ENCODE results near the gene ERLEC1. TPM values are rescaled to one million over a fixed set of nuclear protein-coding genes. Genes with fewer than 3 reads are reported as not detected.

The ERLEC1 gene
- total RNA-seq, 2 donors from 2014 or later = 70.3 to 73.2 TPM

DNA sequence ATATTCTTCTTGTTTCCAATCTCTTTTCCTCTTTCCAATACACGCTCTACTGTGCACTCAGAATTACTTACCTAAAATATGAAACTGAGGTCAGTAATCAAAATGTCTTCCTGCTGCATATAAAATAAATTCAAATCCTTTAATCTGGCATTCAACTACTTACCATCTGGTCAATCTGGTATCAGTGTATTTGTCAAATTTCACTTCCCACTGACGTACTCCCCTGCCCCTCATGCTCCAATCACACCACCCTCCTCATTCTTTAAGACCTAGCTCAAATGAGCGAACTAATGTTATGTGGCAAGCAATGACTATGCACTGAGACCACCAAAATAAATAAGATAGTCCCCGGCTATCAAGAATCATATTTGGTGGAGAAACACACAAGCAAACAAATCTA is 6.8 kb upstream of the ERLEC1 start:
- TF ChIP-seq, protein P1, sequence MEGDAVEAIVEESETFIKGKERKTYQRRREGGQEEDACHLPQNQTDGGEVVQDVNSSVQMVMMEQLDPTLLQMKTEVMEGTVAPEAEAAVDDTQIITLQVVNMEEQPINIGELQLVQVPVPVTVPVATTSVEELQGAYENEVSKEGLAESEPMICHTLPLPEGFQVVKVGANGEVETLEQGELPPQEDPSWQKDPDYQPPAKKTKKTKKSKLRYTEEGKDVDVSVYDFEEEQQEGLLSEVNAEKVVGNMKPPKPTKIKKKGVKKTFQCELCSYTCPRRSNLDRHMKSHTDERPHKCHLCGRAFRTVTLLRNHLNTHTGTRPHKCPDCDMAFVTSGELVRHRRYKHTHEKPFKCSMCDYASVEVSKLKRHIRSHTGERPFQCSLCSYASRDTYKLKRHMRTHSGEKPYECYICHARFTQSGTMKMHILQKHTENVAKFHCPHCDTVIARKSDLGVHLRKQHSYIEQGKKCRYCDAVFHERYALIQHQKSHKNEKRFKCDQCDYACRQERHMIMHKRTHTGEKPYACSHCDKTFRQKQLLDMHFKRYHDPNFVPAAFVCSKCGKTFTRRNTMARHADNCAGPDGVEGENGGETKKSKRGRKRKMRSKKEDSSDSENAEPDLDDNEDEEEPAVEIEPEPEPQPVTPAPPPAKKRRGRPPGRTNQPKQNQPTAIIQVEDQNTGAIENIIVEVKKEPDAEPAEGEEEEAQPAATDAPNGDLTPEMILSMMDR (IDR thresholded peaks at IDR 0.05) = no peak
- no peak for TF ChIP-seq POLR2AphosphoS5 (IDR thresholded peaks at IDR 0.05)
- TF ChIP-seq POLR2A (IDR thresholded peaks at IDR 0.05) = no peak
- Histone ChIP-seq H3K36me3 (no peaks in the 10 kb centered on the region), H3K4me3 (no peak overlapping the region), H3K9me3 (no peaks in the 10 kb centered on the region), H3K27me3 (replicated peaks; ENCODE audit: insufficient read depth) (no peaks in the 10 kb centered on the region), H3K27ac (no peak overlapping the region), H3K4me1 (replicated peaks) (peaks cover 5% of the 10 kb centered on the region)
- intact Hi-C loops (cut with DNase I) = no loop called here
- DNase-seq (ENCODE audit: low spot score) = no peak
- WGBS = 92% methylated on average over 4 of the region's 4 CpGs

DNA sequence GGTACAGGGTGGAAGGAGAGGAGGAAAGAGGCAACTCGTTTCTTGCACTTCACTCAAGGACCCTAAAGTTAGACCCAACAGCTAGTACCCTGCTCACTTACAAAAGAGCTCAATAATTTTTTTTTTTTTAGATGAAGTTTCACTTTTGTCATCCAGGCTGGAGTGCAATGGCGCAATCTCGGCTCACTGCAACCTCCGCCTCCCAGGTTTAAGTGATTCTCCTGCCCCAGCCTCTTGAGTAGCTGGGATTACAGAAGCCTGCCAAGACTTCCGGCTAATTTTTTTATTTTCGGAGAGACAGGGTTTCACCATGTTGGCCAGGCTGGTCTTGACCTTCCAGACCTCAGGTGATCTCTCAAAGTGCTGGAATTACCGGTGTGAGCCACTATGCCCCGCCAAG is 4.2 kb upstream of the ERLEC1 start:
- no peak overlapping the region for H3K27ac ChIP-seq
- intact Hi-C loops (cut with DNase I) = no loop called here
- no peaks in the 10 kb centered on the region for H3K9me3 ChIP-seq
- TF ChIP-seq POLR2AphosphoS5 (IDR thresholded peaks at IDR 0.05) (no peak), POLR2A (IDR thresholded peaks at IDR 0.05) (no peak)
- TF ChIP-seq, protein P1 (IDR thresholded peaks at IDR 0.05) = no peak
- no peaks in the 10 kb centered on the region for H3K36me3 ChIP-seq
- H3K4me1 ChIP-seq (replicated peaks) = peaks cover 5% of the 10 kb centered on the region
- no peaks in the 10 kb centered on the region for H3K27me3 ChIP-seq (replicated peaks; ENCODE audit: insufficient read depth)
- DNase-seq (ENCODE audit: low spot score) = no peak
- H3K4me3 ChIP-seq = no peak overlapping the region
- WGBS = 80% methylated on average over 8 of the region's 8 CpGs

DNA sequence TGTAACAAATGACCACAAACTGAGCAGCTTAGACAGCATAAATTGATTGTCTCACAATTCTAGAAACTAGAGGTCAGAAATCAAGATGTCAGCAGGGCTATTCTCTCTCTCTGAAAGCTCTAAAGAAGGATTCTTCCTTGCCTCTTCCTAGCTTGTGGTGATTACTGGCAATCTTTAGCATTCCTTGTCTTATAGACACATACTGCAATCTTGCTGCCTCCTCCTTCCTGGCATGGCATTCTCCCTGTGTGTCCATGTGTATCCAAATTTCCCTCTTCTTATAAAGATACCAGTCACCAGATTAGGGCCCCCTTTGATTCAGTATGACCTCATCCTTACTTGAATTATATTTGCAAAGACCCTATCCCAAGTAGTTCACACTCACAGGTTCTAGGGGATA is 2.4 kb upstream of the ERLEC1 start:
- Histone ChIP-seq H3K27me3 (replicated peaks; ENCODE audit: insufficient read depth) (no peaks in the 10 kb centered on the region), H3K4me3 (no peak overlapping the region), H3K4me1 (replicated peaks) (peaks cover 5% of the 10 kb centered on the region), H3K9me3 (no peaks in the 10 kb centered on the region), H3K27ac (no peak overlapping the region), H3K36me3 (no peaks in the 10 kb centered on the region)
- intact Hi-C loops (cut with DNase I) = no loop called here
- no peak for DNase-seq (ENCODE audit: low spot score)
- TF ChIP-seq POLR2AphosphoS5 (IDR thresholded peaks at IDR 0.05) (no peak), POLR2A (IDR thresholded peaks at IDR 0.05) (no peak)
- TF ChIP-seq, protein P1 (IDR thresholded peaks at IDR 0.05) = no peak

DNA sequence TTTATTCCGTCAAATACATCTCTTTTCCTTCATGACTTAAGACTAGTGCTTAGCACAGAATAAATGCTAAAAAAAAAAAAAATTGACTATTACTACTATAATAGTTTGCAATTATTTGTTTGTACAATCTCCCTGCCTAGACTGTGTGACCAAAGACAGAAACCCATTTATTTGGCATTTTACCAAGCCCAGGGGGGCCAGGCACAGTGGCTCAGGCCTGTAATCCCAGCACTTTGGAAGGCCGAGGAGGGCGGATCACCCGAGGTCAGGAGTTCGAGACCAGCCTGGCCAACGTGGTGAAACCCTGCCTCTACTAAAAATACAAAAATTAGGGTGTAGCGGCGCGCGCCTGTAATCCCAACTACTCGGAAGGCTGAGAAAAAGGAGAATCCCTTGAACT is 1.5 kb upstream of the ERLEC1 start:
- 64% methylated on average over 11 of the region's 11 CpGs for WGBS
- H3K9me3 ChIP-seq = no peaks in the 10 kb centered on the region
- intact Hi-C loops (cut with DNase I) = no loop called here
- peaks cover 5% of the 10 kb centered on the region for H3K4me1 ChIP-seq (replicated peaks)
- H3K4me3 ChIP-seq = peak overlapping the region; percentile 75 to 84
- H3K27ac ChIP-seq = peak overlapping the region in 1 of 2 donors; percentile 88
- no peaks in the 10 kb centered on the region for H3K36me3 ChIP-seq
- TF ChIP-seq, protein P1 (IDR thresholded peaks at IDR 0.05) = no peak
- TF ChIP-seq POLR2AphosphoS5 (IDR thresholded peaks at IDR 0.05) = no peak
- TF ChIP-seq POLR2A (IDR thresholded peaks at IDR 0.05) = no peak
- no peak for DNase-seq (ENCODE audit: low spot score)
- no peaks in the 10 kb centered on the region for H3K27me3 ChIP-seq (replicated peaks; ENCODE audit: insufficient read depth)

DNA sequence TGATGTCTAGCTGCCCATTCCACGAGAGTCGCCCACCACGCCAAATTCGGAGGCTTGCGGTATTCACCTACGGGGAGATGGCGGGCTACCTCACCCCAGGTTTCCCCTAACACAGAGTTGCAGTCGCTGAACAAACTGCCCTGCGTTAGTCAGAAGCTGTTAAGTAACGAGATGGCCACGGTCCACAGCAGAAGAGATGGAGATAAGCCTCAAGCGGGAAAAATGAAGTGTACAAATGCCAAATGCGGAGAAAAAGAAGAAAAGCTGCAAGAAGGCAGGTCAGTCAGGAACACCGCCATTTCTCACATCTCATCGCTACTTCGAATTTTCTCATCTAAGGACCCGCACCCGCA is 516 bp upstream of the ERLEC1 start:
- Histone ChIP-seq H3K27ac (peak overlapping the region; percentile 88 to 89), H3K27me3 (replicated peaks; ENCODE audit: insufficient read depth) (no peaks in the 10 kb centered on the region), H3K4me1 (replicated peaks) (peaks cover 5% of the 10 kb centered on the region), H3K9me3 (no peaks in the 10 kb centered on the region), H3K4me3 (peak overlapping the region; percentile 75 to 84), H3K36me3 (no peaks in the 10 kb centered on the region)
- under 1% methylated on average over 18 of the region's 18 CpGs for WGBS
- peak; percentile 20 for DNase-seq (ENCODE audit: low spot score)
- TF ChIP-seq POLR2A (IDR thresholded peaks at IDR 0.05) (no peak), POLR2AphosphoS5 (IDR thresholded peaks at IDR 0.05) (no peak)
- TF ChIP-seq, protein P1 (IDR thresholded peaks at IDR 0.05) = no peak
- intact Hi-C loops (cut with DNase I) = no loop called here

Data from prostate gland (tissue), 2 donors.